ENCODE data around the gene RIPOR3.

Gene RIPOR3

GRCh38 chr20:50555662-50556061 is 135.7 kb downstream of the RIPOR3 start:
- H3K4me3 ChIP-seq (ENCODE audit: low read length) = no peak overlapping the region
- TF ChIP-seq CTCF (conservative IDR thresholded peaks at IDR 0.05; ENCODE audit: low read depth, low read length) = no peak
- DNase-seq (ENCODE audit: low read depth) = no peak

GRCh38 chr20:50554694-50555579 is 136.4 kb downstream of the RIPOR3 start:
- no peak overlapping the region for H3K4me3 ChIP-seq (ENCODE audit: low read length)
- no peak for DNase-seq (ENCODE audit: low read depth)
- TF ChIP-seq CTCF (conservative IDR thresholded peaks at IDR 0.05; ENCODE audit: low read depth, low read length) = no peak

GRCh38 chr20:50552979-50553378 is 138.4 kb downstream of the RIPOR3 start:
- no peak for TF ChIP-seq CTCF (conservative IDR thresholded peaks at IDR 0.05; ENCODE audit: low read depth, low read length)
- no peak overlapping the region for H3K4me3 ChIP-seq (ENCODE audit: low read length)
- DNase-seq (ENCODE audit: low read depth) = no peak

GRCh38 chr20:50551288-50551687 is 140.1 kb downstream of the RIPOR3 start:
- no peak overlapping the region for H3K4me3 ChIP-seq (ENCODE audit: low read length)
- no peak for TF ChIP-seq CTCF (conservative IDR thresholded peaks at IDR 0.05; ENCODE audit: low read depth, low read length)
- no peak for DNase-seq (ENCODE audit: low read depth)

- no peak overlapping the region for H3K4me3 ChIP-seq (ENCODE audit: low read length)
- no peak for TF ChIP-seq CTCF (conservative IDR thresholded peaks at IDR 0.05; ENCODE audit: low read depth, low read length)
- DNase-seq (ENCODE audit: low read depth) = no peak
These were observed 140.8 kb downstream of the RIPOR3 start for GRCh38 chr20:50550531-50550930.

GRCh38 chr20:50548396-50548795 is 142.9 kb downstream of the RIPOR3 start:
- no peak for TF ChIP-seq CTCF (conservative IDR thresholded peaks at IDR 0.05; ENCODE audit: low read depth, low read length)
- no peak overlapping the region for H3K4me3 ChIP-seq (ENCODE audit: low read length)
- no peak for DNase-seq (ENCODE audit: low read depth)

GRCh38 chr20:50547964-50548363 is 143.4 kb downstream of the RIPOR3 start:
- TF ChIP-seq CTCF (conservative IDR thresholded peaks at IDR 0.05; ENCODE audit: low read depth, low read length) = no peak
- no peak for DNase-seq (ENCODE audit: low read depth)
- no peak overlapping the region for H3K4me3 ChIP-seq (ENCODE audit: low read length)

Data from retinal pigment epithelial cell (primary cell).